Smooth muscle cell (in vitro differentiated cells): ENCODE data around the gene IZUMO4. TPM values are rescaled to one million over a fixed set of nuclear protein-coding genes. Genes with fewer than 3 reads are reported as not detected.
A peak's percentile ranks its signal among the peaks of the same experiment; 100 is the strongest.

ENCODE experiments used
- DNase-seq: peaks from one replicate; lab custom pipeline; 2025; ENCODE audit not compliant: unreplicated experiment; lab: John Stamatoyannopoulos, UW
- H2AFZ ChIP-seq: fragments of 200-600 bp; sonication (generic); 2 replicates; pipeline ENCODE4 v1.6.0; 2016; ENCODE audit warnings: antibody characterized with exemption, low read depth, mild to moderate bottlenecking
- H3F3A ChIP-seq: fragments of 200-600 bp; sonication (generic); 2 replicates; pipeline ENCODE4 v1.6.0; 2017; ENCODE audit warnings: antibody characterized with exemption, low read depth
- H3K27ac ChIP-seq: fragments of 200-600 bp; sonication (generic); 2 replicates; pipeline ENCODE4 v1.5.1; 2016; ENCODE audit warnings: low read depth, mild to moderate bottlenecking
- H3K27me3 ChIP-seq: fragments of 200-600 bp; sonication (generic); 2 replicates; pipeline ENCODE4 v1.6.1; 2016; ENCODE audit warnings: low read depth, mild to moderate bottlenecking
- H3K36me3 ChIP-seq: fragments of 200-600 bp; sonication (generic); 2 replicates; pipeline ENCODE4 v1.5.1; 2016; ENCODE audit warnings: low read depth
- H3K4me1 ChIP-seq: fragments of 200-600 bp; sonication (generic); 2 replicates; pipeline ENCODE4 v1.5.1; 2016; ENCODE audit warnings: low read depth
- H3K4me2 ChIP-seq: fragments of 200-600 bp; sonication (generic); 2 replicates; pipeline ENCODE4 v1.6.0; 2016; ENCODE audit warnings: mild to moderate bottlenecking
- H3K4me3 ChIP-seq: fragments of 200-600 bp; sonication (generic); 2 replicates; pipeline ENCODE4 v1.5.1; 2016; ENCODE audit warnings: mild to moderate bottlenecking
- H3K79me2 ChIP-seq: fragments of 200-600 bp; sonication (generic); 2 replicates; pipeline ENCODE4 v1.6.0; 2016; ENCODE audit warnings: low read depth, mild to moderate bottlenecking
- H3K9ac ChIP-seq: fragments of 200-600 bp; sonication (generic); 2 replicates; pipeline ENCODE4 v1.6.0; 2016; ENCODE audit warnings: low read depth
- H3K9me3 ChIP-seq: fragments of 200-600 bp; sonication (generic); replicated peaks from 2 replicates; pipeline ENCODE4 v1.5.1; 2016; ENCODE audit warnings: low read depth
- H4K20me1 ChIP-seq: fragments of 200-600 bp; sonication (generic); 2 replicates; pipeline ENCODE4 v1.6.0; 2016; ENCODE audit warnings: low read depth
- WGBS: methylation state at CpG from one replicate; pipeline ENCODE4 v1.1.7; 2016; ENCODE audit warnings: low lambda C conversion rate; 5-methylcytosine and 5-hydroxymethylcytosine counted together
- polyA plus RNA-seq: library from polyadenylated mRNA; unstranded; fragments of >200 nt; fragmentation: Nextera tagmentation; extraction: Ambion mirVana; gene quantifications from 2 replicates; pipeline ENCODE4 v1.2.1, GENCODE V29; 2016
- total RNA-seq: library from RNA; depleted of rRNA; stranded (reverse); fragments of >200 nt; gene quantifications from 2 replicates; pipeline ENCODE4 v1.2.3, GENCODE V29; 2014
- TF ChIP-seq, protein P1 (sequence below): fragments of 200-600 bp; sonication (generic); IDR thresholded peaks from 2 replicates; pipeline ENCODE4 v1.5.1; 2017; ENCODE audit warnings: borderline replicate concordance, mild to moderate bottlenecking, antibody characterized with exemption; ENCODE audit not compliant: insufficient read depth, poor library complexity, severe bottlenecking

Gene IZUMO4
- total and polyA plus RNA-seq, 2 experiments from 2014 or later: 0.48 to 1.6 TPM

DNA sequence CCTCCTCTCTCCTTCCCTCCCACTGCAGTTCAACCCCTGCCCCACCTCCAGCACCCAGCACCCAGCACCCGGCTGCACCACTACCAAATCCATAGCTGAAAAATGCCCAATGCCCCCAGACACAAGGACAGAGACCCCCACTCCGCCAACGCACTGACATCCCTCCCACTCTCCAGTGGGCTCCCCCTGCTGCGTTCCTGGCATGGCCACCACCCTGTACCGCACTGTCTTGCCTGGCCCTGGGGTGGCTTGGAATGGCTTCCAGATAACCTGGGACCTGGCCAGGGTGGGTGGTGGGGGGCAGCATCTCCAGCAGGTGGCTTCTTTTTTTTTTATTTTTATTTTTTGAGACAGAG lies 39.9 kb upstream of the IZUMO4 start:
- Histone ChIP-seq H3K9ac (no peak overlapping the region), H3K79me2 (no peaks in the 10 kb centered on the region), H3K4me1 (peaks cover 23% of the 10 kb centered on the region), H3F3A (peaks cover 8% of the 10 kb centered on the region), H4K20me1 (no peaks in the 10 kb centered on the region), H3K27ac (no peak overlapping the region), H3K4me2 (no peak overlapping the region), H2AFZ (no peak overlapping the region), H3K9me3 (no peaks in the 10 kb centered on the region), H3K27me3 (no peaks in the 10 kb centered on the region), H3K4me3 (no peak overlapping the region), H3K36me3 (no peaks in the 10 kb centered on the region)
- TF ChIP-seq, protein P1, sequence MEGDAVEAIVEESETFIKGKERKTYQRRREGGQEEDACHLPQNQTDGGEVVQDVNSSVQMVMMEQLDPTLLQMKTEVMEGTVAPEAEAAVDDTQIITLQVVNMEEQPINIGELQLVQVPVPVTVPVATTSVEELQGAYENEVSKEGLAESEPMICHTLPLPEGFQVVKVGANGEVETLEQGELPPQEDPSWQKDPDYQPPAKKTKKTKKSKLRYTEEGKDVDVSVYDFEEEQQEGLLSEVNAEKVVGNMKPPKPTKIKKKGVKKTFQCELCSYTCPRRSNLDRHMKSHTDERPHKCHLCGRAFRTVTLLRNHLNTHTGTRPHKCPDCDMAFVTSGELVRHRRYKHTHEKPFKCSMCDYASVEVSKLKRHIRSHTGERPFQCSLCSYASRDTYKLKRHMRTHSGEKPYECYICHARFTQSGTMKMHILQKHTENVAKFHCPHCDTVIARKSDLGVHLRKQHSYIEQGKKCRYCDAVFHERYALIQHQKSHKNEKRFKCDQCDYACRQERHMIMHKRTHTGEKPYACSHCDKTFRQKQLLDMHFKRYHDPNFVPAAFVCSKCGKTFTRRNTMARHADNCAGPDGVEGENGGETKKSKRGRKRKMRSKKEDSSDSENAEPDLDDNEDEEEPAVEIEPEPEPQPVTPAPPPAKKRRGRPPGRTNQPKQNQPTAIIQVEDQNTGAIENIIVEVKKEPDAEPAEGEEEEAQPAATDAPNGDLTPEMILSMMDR: no peak
- DNase-seq: no peak
- WGBS: 79% methylated on average over 5 of the region's 5 CpGs

- peak overlapping the region; percentile 98 for H3K27ac ChIP-seq
- H3K4me3 ChIP-seq: no peak overlapping the region
- H3F3A ChIP-seq: peaks cover 8% of the 10 kb centered on the region
- no peak overlapping the region for H2AFZ ChIP-seq
- H3K36me3 ChIP-seq: no peaks in the 10 kb centered on the region
- no peaks in the 10 kb centered on the region for H3K79me2 ChIP-seq
- peaks cover 23% of the 10 kb centered on the region for H3K4me1 ChIP-seq
- H3K4me2 ChIP-seq: no peak overlapping the region
- TF ChIP-seq, protein P1: no peak
- no peaks in the 10 kb centered on the region for H4K20me1 ChIP-seq
- H3K9me3 ChIP-seq: no peaks in the 10 kb centered on the region
- no peaks in the 10 kb centered on the region for H3K27me3 ChIP-seq
- 93% methylated on average over 23 of the region's 23 CpGs for WGBS
- no peak for DNase-seq
- H3K9ac ChIP-seq: no peak overlapping the region
Measured at GRCh38 chr19:2057484-2058469, 38.9 kb upstream of the IZUMO4 start.

GRCh38 chr19:2058570-2059421 lies 37.9 kb upstream of the IZUMO4 start:
- 87% methylated on average over 27 of the region's 27 CpGs for WGBS
- Histone ChIP-seq H2AFZ (no peak overlapping the region), H3K79me2 (no peaks in the 10 kb centered on the region), H3K9me3 (no peaks in the 10 kb centered on the region), H3F3A (peaks cover 8% of the 10 kb centered on the region), H3K27me3 (no peaks in the 10 kb centered on the region), H3K27ac (peak overlapping the region; percentile 98), H3K9ac (peak overlapping the region; percentile 98), H3K4me1 (peaks cover 23% of the 10 kb centered on the region), H3K4me3 (no peak overlapping the region), H4K20me1 (no peaks in the 10 kb centered on the region), H3K4me2 (peak overlapping the region; percentile 89), H3K36me3 (no peaks in the 10 kb centered on the region)
- TF ChIP-seq, protein P1: no peak
- DNase-seq: no peak
